GM12865 (cell line): ENCODE measurements around the gene ST13.
"Not testable (repeated sequence)": the region's sequence is repeated elsewhere in the genome, so short reads cannot be mapped to it uniquely, and the experiment has no call there.

Experiments
- DNase-seq: peaks from one replicate; pipeline ENCODE4 v3.0.0; 2010; ENCODE audit warnings: low read depth
- H3K4me3 ChIP-seq: 2 replicates; pipeline ENCODE4 v1.5.1; 2011; ENCODE audit warnings: mild to moderate bottlenecking, low read depth, low read length, control low read depth
- CTCF ChIP-seq: IDR thresholded peaks from 2 replicates; pipeline ENCODE4 v1.5.1; 2011; ENCODE audit warnings: low read length, control low read depth, low read depth, inconsistent platforms; ENCODE audit not compliant: insufficient read depth; ENCODE audit errors: missing control alignments

The ST13 gene

GRCh38 chr22:40878922-40879321, 22.5 kb upstream of the ST13 start:
- H3K4me3 ChIP-seq, result no peak overlapping the region
- DNase-seq, result no peak
- no peak for TF ChIP-seq CTCF

GRCh38 chr22:40877488-40877887, 21.0 kb upstream of the ST13 start:
- no peak for TF ChIP-seq CTCF
- no peak overlapping the region for H3K4me3 ChIP-seq

GRCh38 chr22:40876907-40877306, 20.5 kb upstream of the ST13 start:
- no peak for DNase-seq
- no peak for TF ChIP-seq CTCF
- no peak overlapping the region for H3K4me3 ChIP-seq

More at GRCh38 chr22:40877488-40877887, 21.0 kb upstream of the ST13 start:
- DNase-seq, result no peak

GRCh38 chr22:40875111-40875510, 18.7 kb upstream of the ST13 start:
- DNase-seq, result no peak
- no peak overlapping the region for H3K4me3 ChIP-seq
- no peak for TF ChIP-seq CTCF

- no peak overlapping the region for H3K4me3 ChIP-seq
- no peak for TF ChIP-seq CTCF
- no peak for DNase-seq
Observed at GRCh38 chr22:40874016-40874415, 17.6 kb upstream of the ST13 start.

GRCh38 chr22:40868379-40868778, 11.9 kb upstream of the ST13 start:
- DNase-seq, H3K4me3 ChIP-seq: not testable (repeated sequence)

- no peak for DNase-seq
- no peak overlapping the region for H3K4me3 ChIP-seq
- TF ChIP-seq CTCF, result no peak
Observed at GRCh38 chr22:40867109-40867508, 10.7 kb upstream of the ST13 start.

- H3K4me3 ChIP-seq, result no peak overlapping the region
- no peak for TF ChIP-seq CTCF
- DNase-seq, result no peak
Observed at GRCh38 chr22:40862537-40862936, 6.1 kb upstream of the ST13 start.
